ENCODE results near the gene SESTD1.

DNA sequence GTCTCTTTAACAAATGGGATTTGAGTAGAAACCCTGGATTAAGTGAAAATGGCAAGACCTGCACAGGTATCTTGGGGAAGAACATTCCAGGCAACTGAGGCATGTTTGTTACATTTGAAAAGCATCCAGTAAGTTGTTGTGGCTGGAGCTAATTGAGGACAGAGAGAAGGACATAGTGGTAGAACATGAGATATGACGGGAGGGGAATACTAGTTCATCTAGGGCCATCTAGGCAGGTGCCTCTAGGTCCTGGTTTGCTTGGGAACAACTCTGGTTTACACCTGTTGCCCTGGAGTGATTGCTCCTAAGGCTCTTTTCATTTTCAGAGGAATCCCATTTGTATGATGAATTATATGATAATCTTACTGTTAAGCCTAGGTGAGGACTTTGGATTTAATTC lies 194.9 kb downstream of the SESTD1 start:
- no peak for TF ChIP-seq POLR2A (IDR thresholded peaks at IDR 0.05)
- TF ChIP-seq, protein P1, sequence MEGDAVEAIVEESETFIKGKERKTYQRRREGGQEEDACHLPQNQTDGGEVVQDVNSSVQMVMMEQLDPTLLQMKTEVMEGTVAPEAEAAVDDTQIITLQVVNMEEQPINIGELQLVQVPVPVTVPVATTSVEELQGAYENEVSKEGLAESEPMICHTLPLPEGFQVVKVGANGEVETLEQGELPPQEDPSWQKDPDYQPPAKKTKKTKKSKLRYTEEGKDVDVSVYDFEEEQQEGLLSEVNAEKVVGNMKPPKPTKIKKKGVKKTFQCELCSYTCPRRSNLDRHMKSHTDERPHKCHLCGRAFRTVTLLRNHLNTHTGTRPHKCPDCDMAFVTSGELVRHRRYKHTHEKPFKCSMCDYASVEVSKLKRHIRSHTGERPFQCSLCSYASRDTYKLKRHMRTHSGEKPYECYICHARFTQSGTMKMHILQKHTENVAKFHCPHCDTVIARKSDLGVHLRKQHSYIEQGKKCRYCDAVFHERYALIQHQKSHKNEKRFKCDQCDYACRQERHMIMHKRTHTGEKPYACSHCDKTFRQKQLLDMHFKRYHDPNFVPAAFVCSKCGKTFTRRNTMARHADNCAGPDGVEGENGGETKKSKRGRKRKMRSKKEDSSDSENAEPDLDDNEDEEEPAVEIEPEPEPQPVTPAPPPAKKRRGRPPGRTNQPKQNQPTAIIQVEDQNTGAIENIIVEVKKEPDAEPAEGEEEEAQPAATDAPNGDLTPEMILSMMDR (IDR thresholded peaks at IDR 0.05), result no peak
- TF ChIP-seq EP300 (IDR thresholded peaks at IDR 0.05), result no peak
- TF ChIP-seq POLR2AphosphoS5 (IDR thresholded peaks at IDR 0.05), result no peak
